ENCODE measurements around the gene PCDHGA3. TPM values are rescaled to one million over a fixed set of nuclear protein-coding genes. Genes with fewer than 3 reads are reported as not detected.

PCDHGA3 gene
- total RNA-seq, 2 donors from 2014 or later, result 1.3 to 18.2 TPM

DNA sequence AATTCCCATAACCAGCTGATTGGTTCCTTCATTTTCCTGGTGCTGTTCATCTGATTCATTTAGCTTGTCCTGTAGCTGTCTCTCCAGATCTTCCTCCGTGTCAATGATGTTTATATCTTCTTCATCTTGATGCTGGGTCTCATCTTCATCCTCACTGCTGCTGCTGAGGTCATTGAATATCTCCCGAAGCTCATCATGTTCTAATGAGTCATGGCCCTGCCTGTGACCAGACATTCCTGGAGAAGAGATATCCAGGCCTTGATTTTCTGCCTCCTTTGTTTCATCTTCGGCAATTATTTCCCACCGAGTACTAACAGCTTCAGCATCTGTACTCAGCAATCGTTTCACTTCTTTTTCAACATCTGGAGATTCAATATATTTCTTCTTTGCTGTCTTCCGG is 24.4 kb upstream of the PCDHGA3 start:
- WGBS, result 99% methylated on average over 6 of the region's 6 CpGs
- Histone ChIP-seq H3K27me3 (replicated peaks; ENCODE audit: insufficient read depth) (no peaks in the 10 kb centered on the region), H3K4me1 (replicated peaks) (no peaks in the 10 kb centered on the region), H3K36me3 (no peaks in the 10 kb centered on the region), H3K27ac (no peak overlapping the region), H3K9me3 (peaks cover 12% of the 10 kb centered on the region), H3K4me3 (no peak overlapping the region)
- no peak for TF ChIP-seq POLR2A (IDR thresholded peaks at IDR 0.05)
- no peak for TF ChIP-seq POLR2AphosphoS5 (IDR thresholded peaks at IDR 0.05)
- TF ChIP-seq, protein P1, sequence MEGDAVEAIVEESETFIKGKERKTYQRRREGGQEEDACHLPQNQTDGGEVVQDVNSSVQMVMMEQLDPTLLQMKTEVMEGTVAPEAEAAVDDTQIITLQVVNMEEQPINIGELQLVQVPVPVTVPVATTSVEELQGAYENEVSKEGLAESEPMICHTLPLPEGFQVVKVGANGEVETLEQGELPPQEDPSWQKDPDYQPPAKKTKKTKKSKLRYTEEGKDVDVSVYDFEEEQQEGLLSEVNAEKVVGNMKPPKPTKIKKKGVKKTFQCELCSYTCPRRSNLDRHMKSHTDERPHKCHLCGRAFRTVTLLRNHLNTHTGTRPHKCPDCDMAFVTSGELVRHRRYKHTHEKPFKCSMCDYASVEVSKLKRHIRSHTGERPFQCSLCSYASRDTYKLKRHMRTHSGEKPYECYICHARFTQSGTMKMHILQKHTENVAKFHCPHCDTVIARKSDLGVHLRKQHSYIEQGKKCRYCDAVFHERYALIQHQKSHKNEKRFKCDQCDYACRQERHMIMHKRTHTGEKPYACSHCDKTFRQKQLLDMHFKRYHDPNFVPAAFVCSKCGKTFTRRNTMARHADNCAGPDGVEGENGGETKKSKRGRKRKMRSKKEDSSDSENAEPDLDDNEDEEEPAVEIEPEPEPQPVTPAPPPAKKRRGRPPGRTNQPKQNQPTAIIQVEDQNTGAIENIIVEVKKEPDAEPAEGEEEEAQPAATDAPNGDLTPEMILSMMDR (IDR thresholded peaks at IDR 0.05), result no peak
- DNase-seq (ENCODE audit: low spot score), result no peak
- intact Hi-C loops (cut with DNase I), result no loop called here

DNA sequence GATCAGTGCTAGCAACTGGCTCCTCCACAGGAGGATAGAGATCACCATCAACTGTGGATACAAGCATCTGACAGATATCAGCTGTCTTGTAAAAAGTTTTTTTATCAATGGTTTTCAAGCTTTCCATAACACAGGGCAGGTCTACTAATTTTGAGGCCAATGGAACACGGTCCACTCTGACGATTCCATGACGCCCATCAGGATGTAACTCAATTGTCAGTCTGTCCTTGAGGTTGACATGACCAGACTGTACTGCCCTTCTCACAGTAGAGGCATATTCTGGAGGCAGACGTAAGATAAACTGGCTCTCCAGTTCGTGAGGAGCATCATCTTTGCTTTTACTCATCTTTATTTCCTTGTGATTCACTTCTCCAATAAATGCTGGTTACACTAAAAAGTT is 23.9 kb upstream of the PCDHGA3 start:
- H3K9me3 ChIP-seq, result peaks cover 12% of the 10 kb centered on the region
- no peaks in the 10 kb centered on the region for H3K36me3 ChIP-seq
- H3K27ac ChIP-seq, result no peak overlapping the region
- H3K27me3 ChIP-seq (replicated peaks; ENCODE audit: insufficient read depth), result no peaks in the 10 kb centered on the region
- peak overlapping the region; percentile 50 to 77 for H3K4me3 ChIP-seq
- TF ChIP-seq POLR2AphosphoS5 (IDR thresholded peaks at IDR 0.05) (no peak), POLR2A (IDR thresholded peaks at IDR 0.05) (no peak)
- TF ChIP-seq, protein P1 (IDR thresholded peaks at IDR 0.05), result no peak
- 70% methylated on average over 5 of the region's 5 CpGs for WGBS
- no peak for DNase-seq (ENCODE audit: low spot score)
- intact Hi-C loops (cut with DNase I), result loop anchor here (5.0 kb wide), 1 partner anchor 243 kb away; no protein-coding TSS in a partner anchor
- H3K4me1 ChIP-seq (replicated peaks), result no peaks in the 10 kb centered on the region

DNA sequence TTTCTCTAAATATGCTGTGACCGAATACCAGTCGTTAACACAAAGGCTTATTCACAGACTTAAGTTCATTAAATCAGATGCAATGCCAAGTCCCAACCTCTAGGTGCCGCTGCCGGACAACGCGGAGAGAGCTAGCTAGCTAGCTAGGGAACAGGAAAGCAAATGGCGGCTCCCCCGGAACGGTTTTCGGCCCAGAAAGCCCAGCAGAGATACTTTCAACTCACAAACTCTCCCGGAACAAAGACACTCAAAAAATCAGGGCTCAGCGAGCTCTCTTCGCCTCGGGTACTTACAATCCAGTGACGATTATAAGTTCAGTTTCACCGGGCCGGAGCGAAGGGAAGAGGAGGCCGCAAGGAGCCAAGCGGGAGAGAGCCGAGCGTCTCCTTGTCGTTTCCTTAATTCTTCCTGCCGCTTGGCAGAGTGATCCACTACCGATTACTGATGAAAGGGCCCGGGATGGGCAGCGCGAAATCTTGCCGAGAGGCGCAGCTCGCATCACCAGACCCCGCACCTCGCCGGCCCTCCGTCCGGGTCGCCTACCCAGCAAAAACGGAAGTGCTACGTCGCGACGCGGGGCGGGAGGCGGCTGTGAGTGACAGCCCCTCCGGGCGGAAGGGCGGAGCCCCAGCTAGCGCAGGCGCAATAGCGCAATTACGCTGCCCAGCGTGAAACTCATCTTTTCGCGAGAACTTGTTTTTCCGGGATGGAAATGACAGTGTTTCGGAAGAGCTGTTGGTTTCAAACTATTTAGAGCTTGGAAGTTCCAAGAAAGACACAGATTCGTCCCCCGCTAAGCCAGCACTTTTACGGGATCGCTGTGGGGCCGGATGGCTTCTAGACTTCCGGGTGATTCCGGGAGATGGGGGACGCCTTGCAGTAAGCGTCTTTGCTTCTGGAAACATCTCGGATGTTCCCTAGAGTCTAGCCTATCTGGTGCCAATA is 23.1 kb upstream of the PCDHGA3 start, which contains the start of gene TAF7:
TAF7 (minus strand) TSS at position 560 of the 945 bp plus-strand sequence. CDS start 740 bp downstream, outside the sequence.
- H3K4me3 ChIP-seq, result peak within 1 kb of the TSS; percentile 50 to 77
- TF ChIP-seq, protein P1 (IDR thresholded peaks at IDR 0.05), result peak; percentile 55 to 78 (median 76)
- TF ChIP-seq POLR2AphosphoS5 (IDR thresholded peaks at IDR 0.05) (peak; percentile 92), POLR2A (IDR thresholded peaks at IDR 0.05) (peak; percentile 77)
- peak within 1 kb of the TSS; percentile 94 to 96 for H3K27ac ChIP-seq
- peak; percentile 80 for DNase-seq (ENCODE audit: low spot score)
- intact Hi-C loops (cut with DNase I), result loop anchor here (5.0 kb wide), 1 partner anchor 242 kb away; no protein-coding TSS in a partner anchor
- H3K4me1 ChIP-seq (replicated peaks), result no peaks in the 10 kb centered on the region
- no peaks in the 10 kb centered on the region for H3K27me3 ChIP-seq (replicated peaks; ENCODE audit: insufficient read depth)
- WGBS, result 2% methylated on average over 62 of the region's 67 CpGs
- H3K36me3 ChIP-seq, result no peaks in the 10 kb centered on the region
- peaks cover 12% of the 10 kb centered on the region for H3K9me3 ChIP-seq

DNA sequence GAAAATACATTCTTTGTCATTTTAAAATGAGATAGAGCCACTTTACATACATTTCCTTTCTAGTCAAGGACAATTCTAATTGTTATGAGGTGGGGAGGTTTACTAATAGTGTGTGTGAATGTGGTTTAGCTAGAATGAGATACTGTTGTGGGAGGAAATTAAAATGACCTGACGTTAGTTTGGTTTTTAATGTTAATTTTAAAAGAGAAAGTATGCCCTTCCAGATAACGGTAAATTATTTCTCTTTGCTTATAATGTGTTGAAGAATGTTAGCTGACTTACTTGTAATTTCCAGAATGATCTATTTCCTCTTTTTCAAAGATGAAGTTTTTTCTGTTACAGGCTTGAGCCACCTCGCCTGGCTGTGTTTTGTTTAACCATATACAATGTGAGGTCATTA is 21.4 kb upstream of the PCDHGA3 start:
- no peak for DNase-seq (ENCODE audit: low spot score)
- TF ChIP-seq, protein P1 (IDR thresholded peaks at IDR 0.05), result no peak
- TF ChIP-seq POLR2AphosphoS5 (IDR thresholded peaks at IDR 0.05), result no peak
- Histone ChIP-seq H3K4me3 (no peak overlapping the region), H3K27me3 (replicated peaks; ENCODE audit: insufficient read depth) (no peaks in the 10 kb centered on the region), H3K36me3 (no peaks in the 10 kb centered on the region), H3K4me1 (replicated peaks) (no peaks in the 10 kb centered on the region), H3K9me3 (peaks cover 12% of the 10 kb centered on the region), H3K27ac (no peak overlapping the region)
- WGBS, result 92% methylated on average over 3 of the region's 3 CpGs
- intact Hi-C loops (cut with DNase I), result loop anchor here (5.0 kb wide), 1 partner anchor 240 kb away; no protein-coding TSS in a partner anchor

Measured in prostate gland (tissue), 2 donors.